D341Med (cell line): ENCODE results near the gene ICA1.
"Not testable (repeated sequence)": the region's sequence is repeated elsewhere in the genome, so short reads cannot be mapped to it uniquely, and the experiment has no call there.

ENCODE experiments used
- DNase-seq: peaks from one replicate; pipeline ENCODE4 v3.0.0; 2012; ENCODE audit warnings: low spot score

Gene ICA1

GRCh38 chr7:8089036-8089780 lies 172.8 kb downstream of the ICA1 start:
- no peak for DNase-seq

GRCh38 chr7:8086239-8086638 lies 175.7 kb downstream of the ICA1 start:
- no peak for DNase-seq

GRCh38 chr7:8085420-8085819 lies 176.5 kb downstream of the ICA1 start:
- no peak for DNase-seq

- no peak for DNase-seq
Measured at GRCh38 chr7:8084836-8085235, 177.1 kb downstream of the ICA1 start.

GRCh38 chr7:8082762-8083161 lies 179.2 kb downstream of the ICA1 start:
- no peak for DNase-seq

GRCh38 chr7:8078418-8078817 lies 183.5 kb downstream of the ICA1 start:
- no peak for DNase-seq

GRCh38 chr7:8070451-8071180 lies 191.4 kb downstream of the ICA1 start:
- DNase-seq, result no peak

- DNase-seq, result no peak
Measured at GRCh38 chr7:8068892-8069686, 192.9 kb downstream of the ICA1 start.

- no peak for DNase-seq
Measured at GRCh38 chr7:8065356-8065813, 196.6 kb downstream of the ICA1 start.

- DNase-seq, result no peak
Measured at GRCh38 chr7:8064828-8065227, 197.1 kb downstream of the ICA1 start.

GRCh38 chr7:8063706-8064297 lies 198.2 kb downstream of the ICA1 start:
- DNase-seq, result no peak

GRCh38 chr7:8063300-8063699 lies 198.7 kb downstream of the ICA1 start:
- not testable (repeated sequence) for DNase-seq
